Measurements from ENCODE around the gene ZNF567. TPM values are rescaled to one million over a fixed set of nuclear protein-coding genes. Genes with fewer than 3 reads are reported as not detected.

The ZNF567 gene
- total and polyA plus RNA-seq, 8 donors: 1.2 to 4.2 (median 1.9) TPM

GRCh38 chr19:36750066-36750691, 62.8 kb downstream of the ZNF567 start:
- Histone ChIP-seq H3K9me3 (peaks cover 0 to 22% (median 9%) of the 10 kb centered on the region in 4 donors), H3K27me3 (no peaks in the 10 kb centered on the region), H3K4me3 (no peak overlapping the region), H3K4me1 (no peaks in the 10 kb centered on the region), H3K36me3 (peaks cover 0 to 23% (median 10%) of the 10 kb centered on the region in 3 donors), H3K27ac (no peak overlapping the region)
- intact Hi-C loops (cut with DNase I): no loop called here
- 96 to 98% methylated on average over 4 of the region's 4 CpGs for WGBS, 2 donors
- no peak for FAIRE-seq
- ATAC-seq: no peak
- no peak for TF ChIP-seq CTCF (IDR thresholded peaks at IDR 0.05)
- no peak for DNase-seq

Other genes starting within 250 kb of the ZNF567 start
- 1 to 10 TPM; 3.4 to 6.9 (median 4.8) TPM for gene ZNF566, start 198.1 kb upstream of the ZNF567 start, total RNA-seq
- gene ZNF566, start 198.1 kb upstream of the ZNF567 start, polyA plus RNA-seq: 1 to 10 TPM; 2.9 to 6.2 TPM
- 1 to 10 TPM; 2.3 to 9.0 (median 3.7) TPM for gene ZNF260, start 159.3 kb upstream of the ZNF567 start, total RNA-seq
- gene ZNF260, start 159.3 kb upstream of the ZNF567 start, polyA plus RNA-seq: 1 to 10 TPM; 1.4 to 2.6 TPM
- gene ZNF529, start 114.3 kb upstream of the ZNF567 start, total RNA-seq: 1 to 10 TPM; 2.3 to 7.0 (median 3.7) TPM
- gene ZNF529, start 114.3 kb upstream of the ZNF567 start, polyA plus RNA-seq: 1 to 10 TPM; 2.5 to 5.3 TPM
- 1 to 10 TPM; 1.8 to 5.4 (median 2.1) TPM for gene ZNF382, start 82.3 kb upstream of the ZNF567 start, total RNA-seq
- gene ZNF382, start 82.3 kb upstream of the ZNF567 start, polyA plus RNA-seq: 1 to 10 TPM; 1.3 to 2.2 TPM
- gene ZNF461, start 20.8 kb upstream of the ZNF567 start, total RNA-seq: 1 to 10 TPM; 1.8 to 4.9 (median 3.1) TPM
- 1 to 10 TPM; 2.9 to 4.5 TPM for gene ZNF461, start 20.8 kb upstream of the ZNF567 start, polyA plus RNA-seq
- 1 to 10 TPM in 5 of 6 donors, under 1 TPM in 1; 0.97 to 2.4 (median 1.7) TPM for gene ZNF850, start 85.2 kb downstream of the ZNF567 start, total RNA-seq
- under 1 TPM; 0.34 to 0.45 TPM for gene ZNF850, start 85.2 kb downstream of the ZNF567 start, polyA plus RNA-seq
- 1 to 10 TPM; 2.3 to 5.1 (median 3.2) TPM for gene ZNF790, start 150.8 kb downstream of the ZNF567 start, total RNA-seq
- 1 to 10 TPM; 2.0 to 2.6 TPM for gene ZNF790, start 150.8 kb downstream of the ZNF567 start, polyA plus RNA-seq
- gene ZNF345, start 163.3 kb downstream of the ZNF567 start, total RNA-seq: 1 to 10 TPM; 1.4 to 3.8 (median 2.0) TPM
- gene ZNF345, start 163.3 kb downstream of the ZNF567 start, polyA plus RNA-seq: 1 to 10 TPM; 2.2 to 2.7 TPM
- 1 to 10 TPM in 4 of 6 donors, under 1 TPM in 2; 0.65 to 1.8 (median 1.2) TPM for gene ZNF829, start 228.7 kb downstream of the ZNF567 start, total RNA-seq
- gene ZNF829, start 228.7 kb downstream of the ZNF567 start, polyA plus RNA-seq: under 1 TPM; 0.53 to 0.89 TPM
- 1 to 10 TPM; 3.1 to 7.3 (median 5.0) TPM for gene ZNF568, start 228.7 kb downstream of the ZNF567 start, total RNA-seq
- 1 to 10 TPM; 3.6 to 4.6 TPM for gene ZNF568, start 228.7 kb downstream of the ZNF567 start, polyA plus RNA-seq